Sigmoid colon (tissue), 4 donors: Measurements from ENCODE around the gene EDRF1.

Experiments used
- CTCF ChIP-seq, 4 experiments: fragments of 450-650 bp in 3 of 4; fragments of 200-600 bp in 1 of 4; IDR thresholded peaks; one replicate each; pipeline ENCODE4 v1.5.1; 2016 to 2019; ENCODE audit warnings: antibody characterized with exemption in 4 of 4, mild to moderate bottlenecking in 3 of 4, moderate library complexity in 2 of 4
- EP300 ChIP-seq, 4 donors: sonication (generic); formaldehyde crosslinking; IDR thresholded peaks; one replicate each; pipeline ENCODE4 v1.6.1; 2017; ENCODE audit warnings: antibody characterized with exemption in 4 of 4
- POLR2A ChIP-seq, 2 donors: fragments of 450-650 bp; IDR thresholded peaks; one replicate each; pipeline ENCODE4 v1.6.1; 2016; ENCODE audit warnings: antibody characterized with exemption in 2 of 2, mild to moderate bottlenecking in 2 of 2, moderate library complexity in 2 of 2
- POLR2AphosphoS5 ChIP-seq, 4 donors: sonication (generic); formaldehyde crosslinking; IDR thresholded peaks; one replicate each; pipeline ENCODE4 v1.6.1; 2017; ENCODE audit warnings: antibody characterized with exemption in 4 of 4

- no peak for TF ChIP-seq CTCF (IDR thresholded peaks at IDR 0.05)
- no peak for TF ChIP-seq EP300 (IDR thresholded peaks at IDR 0.05)
- TF ChIP-seq POLR2A (IDR thresholded peaks at IDR 0.05): no peak
- no peak for TF ChIP-seq POLR2AphosphoS5 (IDR thresholded peaks at IDR 0.05)
Measured at GRCh38 chr10:125747417-125747816, 27.9 kb downstream of the EDRF1 start.
